SK-N-SH (cell line): ENCODE data around the gene UVRAG. TPM values are rescaled to one million over a fixed set of nuclear protein-coding genes. Genes with fewer than 3 reads are reported as not detected.

Source experiments
- CTCF ChIA-PET: fragments of 300-600, 350-600 bp; formaldehyde crosslinking; extraction: SDS; loops from one replicate; lab custom pipeline; 2021; lab: Yijun Ruan, JAX
- POLR2A ChIA-PET: fragments of 350-600 bp; sonication (Branson Sonifier 250); formaldehyde crosslinking; extraction: SDS; loops from one replicate; lab custom pipeline; 2020; ENCODE audit warnings: antibody characterized with exemption, inconsistent platforms; lab: Yijun Ruan, JAX
- DNase-seq: peaks from one replicate; pipeline ENCODE4 v3.0.0; 2012
- H2AFZ ChIP-seq: fragments of 200-600 bp; sonication (generic); 2 replicates; pipeline ENCODE4 v1.8.1; 2016; ENCODE audit warnings: antibody characterized with exemption, mild to moderate bottlenecking, low read depth
- H3F3A ChIP-seq: fragments of 200-600 bp; sonication (generic); replicated peaks from 2 replicates; pipeline ENCODE3; 2016; ENCODE audit warnings: antibody characterized with exemption, mild to moderate bottlenecking; ENCODE audit not compliant: insufficient read depth
- H3K27ac ChIP-seq, 2 experiments: fragments of 200-500 bp in 1 of 2; fragments of 200-600 bp in 1 of 2; sonication (Bioruptor generic) in 1 of 2; sonication (generic), shearing (Covaris generic) in 1 of 2; 2 replicates each; pipeline versions ENCODE4 v1.5.1 to v1.6.1; 2014 to 2016; ENCODE audit warnings: low read depth in 2 of 2, inconsistent platforms in 1 of 2, low read length in 1 of 2, mild to moderate bottlenecking in 1 of 2, mixed read lengths in 1 of 2
- H3K27me3 ChIP-seq: fragments of 200-600 bp; sonication (generic), shearing (Covaris generic); 2 replicates; pipeline ENCODE4 v1.6.1; 2016; ENCODE audit warnings: mixed run types; ENCODE audit not compliant: insufficient read depth
- H3K36me3 ChIP-seq, 2 experiments: fragments of 200-500 bp in 1 of 2; fragments of 200-600 bp in 1 of 2; sonication (Bioruptor generic) in 1 of 2; sonication (generic) in 1 of 2; replicated peaks in 1 of 2; 2 replicates each; pipeline versions ENCODE3 to v1.5.1; 2014 to 2016; ENCODE audit warnings: low read length in 1 of 2, mild to moderate bottlenecking in 1 of 2; ENCODE audit not compliant: insufficient read depth in 2 of 2, control insufficient read depth in 1 of 2
- H3K4me1 ChIP-seq, 2 experiments: fragments of 200-500 bp in 1 of 2; fragments of 200-600 bp in 1 of 2; sonication (Bioruptor generic) in 1 of 2; sonication (generic), shearing (Covaris generic) in 1 of 2; 2 replicates each; pipeline versions ENCODE4 v1.5.1 to v1.6.1; 2014 to 2016; ENCODE audit warnings: low read depth in 1 of 2, low read length in 1 of 2, mixed run types in 1 of 2; ENCODE audit not compliant: insufficient read depth in 2 of 2, control insufficient read depth in 1 of 2
- H3K4me2 ChIP-seq: fragments of 200-600 bp; sonication (generic), shearing (Covaris generic); 2 replicates; pipeline ENCODE4 v1.6.1; 2017; ENCODE audit warnings: mixed run types
- H3K4me3 ChIP-seq, 2 experiments: fragments of 200-500 bp in 1 of 2; fragments of 200-600 bp in 1 of 2; sonication (Bioruptor generic) in 1 of 2; sonication (generic), shearing (Covaris generic) in 1 of 2; 2 replicates each; pipeline versions ENCODE4 v1.5.1 to v1.8.1; 2014 to 2016; ENCODE audit warnings: low read depth in 2 of 2, inconsistent platforms in 1 of 2, low read length in 1 of 2, mild to moderate bottlenecking in 1 of 2, mixed read lengths in 1 of 2, moderate library complexity in 1 of 2
- H3K79me2 ChIP-seq: fragments of 200-600 bp; sonication (generic); 2 replicates; pipeline ENCODE4 v1.8.1; 2017; ENCODE audit warnings: mild to moderate bottlenecking; ENCODE audit not compliant: insufficient read depth
- H3K9ac ChIP-seq: fragments of 200-600 bp; sonication (generic); 2 replicates; pipeline ENCODE4 v1.6.1; 2017; ENCODE audit warnings: mixed run types
- H3K9me2 ChIP-seq: fragments of 200-600 bp; sonication (generic); 2 replicates; pipeline ENCODE4 v1.6.1; 2017; ENCODE audit warnings: mixed run types
- H3K9me3 ChIP-seq: fragments of 200-600 bp; sonication (generic); 2 replicates; pipeline ENCODE4 v1.6.1; 2017; ENCODE audit warnings: mixed run types, mild to moderate bottlenecking, moderate library complexity
- H4K20me1 ChIP-seq: fragments of 200-600 bp; sonication (generic); 2 replicates; pipeline ENCODE4 v1.6.1; 2017; ENCODE audit warnings: mild to moderate bottlenecking, mixed run types; ENCODE audit not compliant: insufficient read depth
- CTCF ChIP-seq: fragments of 200-600 bp; sonication (generic); IDR thresholded peaks from 2 replicates; pipeline ENCODE4 v1.6.1; 2017; ENCODE audit warnings: antibody characterized with exemption, mild to moderate bottlenecking, moderate library complexity
- IRF3 ChIP-seq: fragments of 150-350 bp; IDR thresholded peaks from 2 replicates; pipeline ENCODE4 v1.6.1; 2016; ENCODE audit warnings: mild to moderate bottlenecking, low read depth, low read length
- JUND ChIP-seq: IDR thresholded peaks from 2 replicates; pipeline ENCODE4 v1.4.0; 2012
- MEF2A ChIP-seq: IDR thresholded peaks from 2 replicates; pipeline ENCODE4 v1.4.0; 2012; ENCODE audit warnings: low read depth, borderline replicate concordance
- NFIC ChIP-seq: IDR thresholded peaks from 2 replicates; pipeline ENCODE4 v1.4.0; 2012; ENCODE audit warnings: borderline replicate concordance
- PBX3 ChIP-seq: IDR thresholded peaks from 2 replicates; pipeline ENCODE4; 2012
- POLR2AphosphoS5 ChIP-seq: IDR thresholded peaks from 2 replicates; pipeline ENCODE4 v1.6.1; 2012; ENCODE audit warnings: low read depth, low read length
- RAD21 ChIP-seq: IDR thresholded peaks from 2 replicates; pipeline ENCODE4 v1.6.1; 2012; ENCODE audit warnings: mild to moderate bottlenecking, low read length
- RCOR1 ChIP-seq: fragments of 150-350 bp; IDR thresholded peaks from 2 replicates; pipeline ENCODE4 v1.6.1; 2017; ENCODE audit warnings: antibody characterized with exemption, low read length
- REST ChIP-seq: IDR thresholded peaks from 2 replicates; pipeline ENCODE4 v1.6.1; 2012; ENCODE audit warnings: mild to moderate bottlenecking, low read depth, low read length, moderate library complexity
- TCF12 ChIP-seq: IDR thresholded peaks from 2 replicates; pipeline ENCODE4 v1.4.0; 2012
- TEAD4 ChIP-seq: IDR thresholded peaks from 2 replicates; pipeline ENCODE4 v1.4.0; 2012; ENCODE audit warnings: mild to moderate bottlenecking, borderline replicate concordance; ENCODE audit not compliant: insufficient read depth
- ZBTB33 ChIP-seq: IDR thresholded peaks from 2 replicates; pipeline ENCODE4 v1.4.0; 2012; ENCODE audit warnings: low read depth, borderline replicate concordance
- WGBS: methylation state at CpG from one replicate; pipeline ENCODE4 v1.1.6; 2017; ENCODE audit warnings: low lambda C conversion rate; 5-methylcytosine and 5-hydroxymethylcytosine counted together
- polyA plus RNA-seq, 3 experiments: library from polyadenylated mRNA; depleted of rRNA; stranded (reverse); fragments of >200 nt; gene quantifications; 2 replicates each; pipeline ENCODE4 v1.2.3, GENCODE V29; 2012
- TF ChIP-seq, protein P1 (sequence below): IDR thresholded peaks from 2 replicates; pipeline ENCODE4 v1.4.0; 2012; ENCODE audit warnings: low read depth, borderline replicate concordance

UVRAG gene
- polyA plus RNA-seq, 1 of the 3 experiments (the other 2 are of a cell fraction), result 5.8 TPM

DNA sequence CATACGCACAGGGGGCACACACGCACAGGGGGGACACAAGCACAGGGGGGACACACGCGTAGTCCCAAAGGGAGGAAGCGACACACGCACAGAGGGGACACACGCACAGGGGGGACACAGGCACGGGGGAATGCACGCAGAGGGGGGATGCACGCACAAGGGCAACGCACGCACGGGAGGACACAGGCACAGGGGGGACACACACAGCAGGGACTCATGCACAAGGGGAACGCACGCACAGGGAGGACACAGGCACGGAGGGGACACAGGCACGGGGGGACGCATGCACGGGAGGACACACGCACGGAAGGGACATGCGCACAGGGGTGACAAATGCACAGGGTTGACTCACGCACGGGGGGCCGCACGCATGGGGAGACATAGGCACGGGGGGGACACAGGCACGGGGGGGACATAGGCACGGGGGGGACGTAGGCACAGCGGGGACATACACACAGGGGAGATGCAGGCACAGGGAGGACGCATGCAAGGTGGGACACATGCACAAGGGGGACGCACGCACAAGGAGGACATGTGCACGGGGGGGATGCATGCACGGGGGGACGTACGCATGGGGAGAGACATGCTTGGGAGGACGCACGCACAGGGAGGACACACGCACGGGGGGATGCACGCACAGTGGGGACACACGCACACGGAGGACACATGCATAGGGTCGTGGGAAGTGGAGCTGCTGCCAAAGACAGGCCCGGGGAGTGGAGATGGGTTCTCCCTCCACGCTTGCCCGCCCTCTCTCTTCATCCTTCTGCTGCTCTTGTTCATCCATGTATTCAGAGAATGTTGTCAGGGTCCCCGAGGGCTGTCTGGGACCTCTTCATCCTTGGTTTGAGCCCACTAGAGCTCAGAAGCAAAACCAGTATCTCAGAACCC lies 350.1 kb downstream of the UVRAG start:
- H3K4me1 ChIP-seq, result peaks cover 0 to 36% of the 10 kb centered on the region in 2 experiments; a peak in 2 of 4 replicates
- CTCF ChIA-PET, result interaction anchor here (1.4 kb wide), 2 partner anchors 9 to 43 kb away, joined by 3 to 4 read pairs; no protein-coding TSS in a partner anchor
- POLR2A ChIA-PET, result no interaction called here

More for the DNA sequence above, 350.1 kb downstream of the UVRAG start:
- WGBS, result 90% methylated on average over 45 of the region's 50 CpGs
- H3K27ac ChIP-seq, result no peak overlapping the region
- no peaks in the 10 kb centered on the region for H3K9me2 ChIP-seq
- no peaks in the 10 kb centered on the region for H3K27me3 ChIP-seq
- no peak for DNase-seq
- TF ChIP-seq TEAD4, result no peak
- no peak for TF ChIP-seq CTCF
- no peak for TF ChIP-seq POLR2AphosphoS5
- no peak for TF ChIP-seq PBX3
- TF ChIP-seq JUND, result no peak
- no peak for TF ChIP-seq REST
- no peak for TF ChIP-seq TCF12
- no peak for TF ChIP-seq RAD21
- no peak for TF ChIP-seq RCOR1
- TF ChIP-seq ZBTB33, result no peak
- TF ChIP-seq, protein P1, sequence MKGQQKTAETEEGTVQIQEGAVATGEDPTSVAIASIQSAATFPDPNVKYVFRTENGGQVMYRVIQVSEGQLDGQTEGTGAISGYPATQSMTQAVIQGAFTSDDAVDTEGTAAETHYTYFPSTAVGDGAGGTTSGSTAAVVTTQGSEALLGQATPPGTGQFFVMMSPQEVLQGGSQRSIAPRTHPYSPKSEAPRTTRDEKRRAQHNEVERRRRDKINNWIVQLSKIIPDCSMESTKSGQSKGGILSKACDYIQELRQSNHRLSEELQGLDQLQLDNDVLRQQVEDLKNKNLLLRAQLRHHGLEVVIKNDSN, result no peak
- no peak for TF ChIP-seq IRF3
- no peak for TF ChIP-seq NFIC
- TF ChIP-seq MEF2A, result no peak
- TF ChIP-seq, all 33 proteins: peak for 0
- H3F3A ChIP-seq, result no peaks in the 10 kb centered on the region
- no peaks in the 10 kb centered on the region for H3K79me2 ChIP-seq
- H3K4me3 ChIP-seq, result no peak overlapping the region
- no peak overlapping the region for H3K9ac ChIP-seq
- H3K36me3 ChIP-seq, result no peaks in the 10 kb centered on the region
- no peak overlapping the region for H3K4me2 ChIP-seq
- H2AFZ ChIP-seq, result no peak overlapping the region
- H3K9me3 ChIP-seq, result no peaks in the 10 kb centered on the region
- H4K20me1 ChIP-seq, result no peaks in the 10 kb centered on the region
